Ishikawa (cell line): ENCODE data around the gene ZNF266.
A peak's percentile ranks its signal among the peaks of the same experiment; 100 is the strongest.

Source experiments
- CEBPB ChIP-seq: IDR thresholded peaks from 2 replicates; pipeline ENCODE4 v1.6.1; 2012
- CREB1 ChIP-seq: IDR thresholded peaks from 2 replicates; pipeline ENCODE4 v1.6.1; 2012; ENCODE audit warnings: low read depth
- EGR1 ChIP-seq: IDR thresholded peaks from 2 replicates; pipeline ENCODE4 v1.6.1; 2012
- EP300 ChIP-seq: IDR thresholded peaks from 2 replicates; pipeline ENCODE4 v1.6.1; 2012; ENCODE audit warnings: borderline replicate concordance
- FOXM1 ChIP-seq: IDR thresholded peaks from 2 replicates; pipeline ENCODE4 v1.6.1; 2012; ENCODE audit warnings: low read depth, borderline replicate concordance
- MAX ChIP-seq: IDR thresholded peaks from 2 replicates; pipeline ENCODE4 v1.6.1; 2012
- NFIC ChIP-seq: IDR thresholded peaks from 2 replicates; pipeline ENCODE4 v1.6.1; 2012
- REST ChIP-seq: IDR thresholded peaks from 2 replicates; pipeline ENCODE4 v1.6.1; 2012; ENCODE audit warnings: low read depth, mild to moderate bottlenecking
- TAF1 ChIP-seq: IDR thresholded peaks from 2 replicates; pipeline ENCODE4 v1.6.1; 2012; ENCODE audit warnings: low read depth, mild to moderate bottlenecking
- TCF12 ChIP-seq: IDR thresholded peaks from 2 replicates; pipeline ENCODE4 v1.6.1; 2012; ENCODE audit warnings: low read depth
- TEAD4 ChIP-seq: IDR thresholded peaks from 2 replicates; pipeline ENCODE4 v1.6.1; 2012
- USF1 ChIP-seq: IDR thresholded peaks from 2 replicates; pipeline ENCODE4 v1.6.1; 2012
- YY1 ChIP-seq: IDR thresholded peaks from 2 replicates; pipeline ENCODE4 v1.6.1; 2012; ENCODE audit warnings: low read depth
- ZBTB7A ChIP-seq: IDR thresholded peaks from 2 replicates; pipeline ENCODE4 v1.6.1; 2012; ENCODE audit warnings: low read depth

The ZNF266 gene

GRCh38 chr19:9430444-9430843 is 4.9 kb downstream of the ZNF266 start:
- TF ChIP-seq REST = no peak
- no peak for TF ChIP-seq USF1

- TF ChIP-seq REST (no peak), FOXM1 (no peak), CEBPB (no peak), EGR1 (no peak), YY1 (no peak), TEAD4 (no peak), MAX (no peak), EP300 (no peak), TCF12 (no peak)
Measured at GRCh38 chr19:9427941-9428340, 7.4 kb downstream of the ZNF266 start.

GRCh38 chr19:9413240-9413954 is 22.0 kb downstream of the ZNF266 start:
- TF ChIP-seq CEBPB (no peak), CREB1 (no peak), NFIC (no peak), EP300 (no peak), YY1 (no peak), TEAD4 (no peak), USF1 (no peak), MAX (no peak), FOXM1 (no peak), TAF1 (no peak), EGR1 (no peak)

- TF ChIP-seq ZBTB7A (no peak), TAF1 (no peak), NFIC (no peak), REST (no peak), USF1 (no peak), MAX (no peak)
Measured at GRCh38 chr19:9407827-9408226, 27.5 kb downstream of the ZNF266 start.

DNA sequence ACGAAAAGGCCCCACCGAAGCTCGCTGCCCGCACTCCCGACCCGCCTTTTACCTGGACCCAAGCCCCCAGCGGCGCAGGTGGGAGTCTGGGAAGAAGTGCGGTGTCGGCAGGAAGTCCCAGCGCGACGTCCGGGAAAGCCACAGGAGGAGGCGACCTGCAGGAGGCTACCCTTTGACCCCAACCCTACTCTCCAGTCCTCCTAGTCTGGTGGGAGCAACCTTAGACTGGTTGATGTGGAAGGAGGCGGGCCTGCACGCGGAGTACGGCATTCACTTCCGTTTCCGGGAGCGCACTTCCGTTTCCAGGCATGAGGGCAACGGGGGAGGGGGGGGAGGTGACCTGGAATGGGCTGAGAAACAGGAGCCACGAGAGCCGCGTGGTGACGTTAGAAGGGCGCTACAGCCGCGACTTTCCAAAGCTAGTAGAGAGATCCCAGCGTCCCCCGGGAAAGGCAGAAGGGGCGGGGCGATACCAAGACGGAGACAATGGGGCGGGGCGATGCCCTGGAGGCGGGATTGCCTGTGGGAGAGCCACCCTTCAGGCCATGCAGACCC is 28.5 kb downstream of the ZNF266 start:
- TF ChIP-seq TCF12 (peak; percentile 17; the same call in 1 of the 2 replicates), ZBTB7A (no peak), MAX (peak; percentile 84)
